Liver (tissue), 9 donors: ENCODE measurements around the gene ASB11. TPM values are rescaled to one million over a fixed set of nuclear protein-coding genes. Genes with fewer than 3 reads are reported as not detected.

Source experiments
- DNase-seq: peaks from one replicate; pipeline ENCODE4 v3.0.0-alpha.2; 2017; ENCODE audit warnings: low spot score
- H3K27ac ChIP-seq, 2 donors: one replicate each; pipeline ENCODE4 v1.7.0; 2013; ENCODE audit warnings: inconsistent platforms in 2 of 2, low read length in 2 of 2, control low read depth in 1 of 2, low read depth in 1 of 2, mild to moderate bottlenecking in 1 of 2
- H3K27me3 ChIP-seq, 4 donors: one replicate each; pipeline versions ENCODE4 v1.6.1 to v1.7.0; 2013; ENCODE audit warnings: low read length in 3 of 4, inconsistent platforms in 1 of 4, mild to moderate bottlenecking in 1 of 4, moderate library complexity in 1 of 4; ENCODE audit not compliant: control insufficient read depth in 4 of 4, insufficient read depth in 4 of 4
- H3K36me3 ChIP-seq, 4 donors: one replicate each; pipeline versions ENCODE4 v1.6.1 to v1.7.0; 2013; ENCODE audit warnings: low read length in 3 of 4, mild to moderate bottlenecking in 3 of 4, low read depth in 1 of 4, moderate library complexity in 1 of 4; ENCODE audit not compliant: control insufficient read depth in 4 of 4, insufficient read depth in 3 of 4
- H3K4me1 ChIP-seq, 4 donors: one replicate each; pipeline versions ENCODE4 v1.6.1 to v1.7.0; 2013; ENCODE audit warnings: low read length in 3 of 4, mild to moderate bottlenecking in 3 of 4, moderate library complexity in 1 of 4; ENCODE audit not compliant: control insufficient read depth in 4 of 4, insufficient read depth in 4 of 4
- H3K4me3 ChIP-seq, 3 donors: one replicate each; pipeline versions ENCODE4 v1.6.1 to v1.7.0; 2013; ENCODE audit warnings: low read length in 3 of 3, control low read depth in 1 of 3, low read depth in 1 of 3, mild to moderate bottlenecking in 1 of 3
- H3K9ac ChIP-seq, 2 donors: one replicate each; pipeline ENCODE4 v1.7.0; 2013; ENCODE audit warnings: low read length in 2 of 2, mild to moderate bottlenecking in 2 of 2, moderate library complexity in 2 of 2, control low read depth in 1 of 2, low read depth in 1 of 2
- H3K9me3 ChIP-seq, 4 donors: one replicate each; pipeline versions ENCODE4 v1.6.1 to v1.7.0; 2013; ENCODE audit warnings: low read length in 3 of 4; ENCODE audit not compliant: control insufficient read depth in 4 of 4
- EGR1 ChIP-seq, 2 donors: IDR thresholded peaks; 2 replicates each; pipeline ENCODE4 v1.6.1; 2016 to 2018; ENCODE audit warnings: antibody characterized with exemption in 2 of 2, low read depth in 2 of 2
- FOXA1 ChIP-seq: IDR thresholded peaks from 2 replicates; pipeline ENCODE4 v1.6.1; 2016; ENCODE audit warnings: antibody characterized with exemption
- FOXA2 ChIP-seq: IDR thresholded peaks from 2 replicates; pipeline ENCODE4 v1.6.1; 2016; ENCODE audit warnings: antibody characterized with exemption
- GABPA ChIP-seq, 2 donors: IDR thresholded peaks in 1 of 2; conservative IDR thresholded peaks in 1 of 2; 2 replicates each; pipeline ENCODE4 v1.6.1; 2016; ENCODE audit warnings: antibody characterized with exemption in 2 of 2, mild to moderate bottlenecking in 1 of 2, moderate library complexity in 1 of 2
- HNF4A ChIP-seq, 2 donors: conservative IDR thresholded peaks; 2 replicates each; pipeline ENCODE4 v1.6.1; 2016; ENCODE audit warnings: antibody characterized with exemption in 2 of 2, mild to moderate bottlenecking in 2 of 2
- HNF4G ChIP-seq: IDR thresholded peaks from 2 replicates; pipeline ENCODE4 v1.6.1; 2016; ENCODE audit warnings: antibody characterized with exemption
- NR2F2 ChIP-seq: IDR thresholded peaks from 2 replicates; pipeline ENCODE4 v1.6.1; 2016; ENCODE audit warnings: antibody characterized with exemption
- RAD21 ChIP-seq, 2 donors: IDR thresholded peaks; 2 replicates each; pipeline ENCODE4 v1.6.1; 2016; ENCODE audit warnings: antibody characterized with exemption in 2 of 2, mild to moderate bottlenecking in 2 of 2
- RXRA ChIP-seq, 2 donors: IDR thresholded peaks; 2 replicates each; pipeline ENCODE4 v1.6.1; 2017 to 2018; ENCODE audit warnings: antibody characterized with exemption in 2 of 2, mild to moderate bottlenecking in 1 of 2
- SP1 ChIP-seq: IDR thresholded peaks from 2 replicates; pipeline ENCODE4 v1.6.1; 2018; ENCODE audit warnings: antibody characterized with exemption, mild to moderate bottlenecking
- TAF1 ChIP-seq: conservative IDR thresholded peaks from 2 replicates; pipeline ENCODE4 v1.6.1; 2016; ENCODE audit warnings: antibody characterized with exemption, mild to moderate bottlenecking
- YY1 ChIP-seq: IDR thresholded peaks from 2 replicates; pipeline ENCODE4 v1.6.1; 2016; ENCODE audit warnings: antibody characterized with exemption, mild to moderate bottlenecking
- WGBS: extraction: QIAGEN DNeasy Blood & Tissue Kit; methylation state at CpG from one replicate; pipeline ENCODE4 v1.1.7; 2013; 5-methylcytosine and 5-hydroxymethylcytosine counted together
- polyA plus RNA-seq, 2 donors: library from polyadenylated mRNA; stranded (reverse) in 1 of 2; unstranded in 1 of 2; fragments of 200-250 nt in 1 of 2; fragments of >200 nt in 1 of 2; fragmentation: Nextera tagmentation in 1 of 2; extraction: Ambion mirVana in 1 of 2; gene quantifications; one replicate each; pipeline versions ENCODE4 v1.2.1 to v1.2.3, GENCODE V29; 2013 to 2015
- total RNA-seq, 2 donors: library from RNA; depleted of rRNA; stranded (reverse); fragments of >200 nt; gene quantifications; one replicate each; pipeline ENCODE4 v1.2.3, GENCODE V29; 2014
- TF ChIP-seq, protein P1 (sequence below): fragments of 150-350 bp; IDR thresholded peaks from 2 replicates; pipeline ENCODE4 v1.5.1; 2017; ENCODE audit warnings: improper control_type of control experiment, low read depth, low read length; ENCODE audit not compliant: missing input control
- TF ChIP-seq, protein P2 (sequence below): IDR thresholded peaks from 2 replicates; pipeline ENCODE4 v1.6.1; 2016; ENCODE audit warnings: antibody characterized with exemption
- TF ChIP-seq, protein P3 (sequence below): IDR thresholded peaks from 2 replicates; pipeline ENCODE4 v1.6.1; 2016; ENCODE audit warnings: antibody characterized with exemption, mild to moderate bottlenecking
- TF ChIP-seq, protein P4 (sequence below): IDR thresholded peaks from 2 replicates; pipeline ENCODE4 v1.6.1; 2016; ENCODE audit warnings: antibody characterized with exemption
- donor health status: healthy.
- donor health status: healthy.
- donor health status: healthy.
- donor health status: healthy.
- donor health status: healthy.

ASB11 gene
- total and polyA plus RNA-seq, 4 donors: 0.03 TPM; not detected in 3

DNA sequence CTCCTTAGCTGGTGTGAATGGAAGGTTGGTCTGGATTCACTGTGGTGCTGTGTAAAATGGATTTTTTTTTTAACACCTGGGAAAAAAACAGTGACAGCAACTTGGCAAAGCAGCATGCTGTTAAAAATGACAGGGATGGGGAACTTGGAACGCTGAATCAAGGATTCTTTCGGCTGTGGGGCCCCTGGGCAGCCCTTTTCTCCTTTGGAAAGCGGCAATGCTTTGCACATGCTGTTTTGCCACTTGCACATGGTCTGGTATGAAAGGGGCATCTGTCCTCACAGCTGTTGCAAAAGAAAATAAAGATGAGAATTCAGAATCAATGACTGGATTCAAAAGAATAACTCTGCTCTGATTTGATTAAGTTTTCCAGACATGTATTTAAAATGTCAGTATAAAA is 30.5 kb upstream of the ASB11 start (continued):
- TF ChIP-seq, protein P1, sequence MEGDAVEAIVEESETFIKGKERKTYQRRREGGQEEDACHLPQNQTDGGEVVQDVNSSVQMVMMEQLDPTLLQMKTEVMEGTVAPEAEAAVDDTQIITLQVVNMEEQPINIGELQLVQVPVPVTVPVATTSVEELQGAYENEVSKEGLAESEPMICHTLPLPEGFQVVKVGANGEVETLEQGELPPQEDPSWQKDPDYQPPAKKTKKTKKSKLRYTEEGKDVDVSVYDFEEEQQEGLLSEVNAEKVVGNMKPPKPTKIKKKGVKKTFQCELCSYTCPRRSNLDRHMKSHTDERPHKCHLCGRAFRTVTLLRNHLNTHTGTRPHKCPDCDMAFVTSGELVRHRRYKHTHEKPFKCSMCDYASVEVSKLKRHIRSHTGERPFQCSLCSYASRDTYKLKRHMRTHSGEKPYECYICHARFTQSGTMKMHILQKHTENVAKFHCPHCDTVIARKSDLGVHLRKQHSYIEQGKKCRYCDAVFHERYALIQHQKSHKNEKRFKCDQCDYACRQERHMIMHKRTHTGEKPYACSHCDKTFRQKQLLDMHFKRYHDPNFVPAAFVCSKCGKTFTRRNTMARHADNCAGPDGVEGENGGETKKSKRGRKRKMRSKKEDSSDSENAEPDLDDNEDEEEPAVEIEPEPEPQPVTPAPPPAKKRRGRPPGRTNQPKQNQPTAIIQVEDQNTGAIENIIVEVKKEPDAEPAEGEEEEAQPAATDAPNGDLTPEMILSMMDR: no peak

DNA sequence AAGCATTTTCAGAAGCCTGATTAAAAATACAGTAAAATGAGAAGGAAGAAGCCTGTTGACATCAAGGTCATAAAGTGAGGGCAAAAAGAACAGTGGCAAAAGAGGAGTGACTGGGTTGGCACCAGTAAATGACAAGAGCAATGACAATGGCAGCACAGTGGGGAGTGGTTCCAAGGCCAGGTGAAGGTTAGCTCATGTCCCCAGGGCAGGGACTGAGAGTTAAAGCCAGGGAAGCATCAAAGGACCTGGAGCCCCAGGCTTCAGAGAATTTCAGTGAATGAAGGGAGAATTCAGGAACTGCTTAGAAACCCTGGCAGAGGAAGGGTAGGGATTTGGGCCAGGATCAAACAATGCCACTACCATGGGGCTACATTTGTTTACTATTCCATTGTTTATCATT is 28.7 kb upstream of the ASB11 start:
- no peaks in the 10 kb centered on the region for H3K36me3 ChIP-seq
- H3K27ac ChIP-seq: no peak overlapping the region
- H3K4me1 ChIP-seq: no peaks in the 10 kb centered on the region
- no peak overlapping the region for H3K9ac ChIP-seq
- H3K4me3 ChIP-seq: no peak overlapping the region
- H3K27me3 ChIP-seq: no peaks in the 10 kb centered on the region
- DNase-seq: no peak
- TF ChIP-seq TAF1 (no peak), EGR1 (IDR thresholded peaks at IDR 0.05; ENCODE audit: low read depth in 2 of 2) (no peak), RXRA (IDR thresholded peaks at IDR 0.05) (no peak), HNF4A (conservative IDR thresholded peaks at IDR 0.05) (no peak), YY1 (no peak), RAD21 (IDR thresholded peaks at IDR 0.05) (no peak), NR2F2 (no peak), SP1 (no peak)
- TF ChIP-seq, protein P2, sequence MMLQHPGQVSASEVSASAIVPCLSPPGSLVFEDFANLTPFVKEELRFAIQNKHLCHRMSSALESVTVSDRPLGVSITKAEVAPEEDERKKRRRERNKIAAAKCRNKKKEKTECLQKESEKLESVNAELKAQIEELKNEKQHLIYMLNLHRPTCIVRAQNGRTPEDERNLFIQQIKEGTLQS: no peak
- TF ChIP-seq, protein P3, sequence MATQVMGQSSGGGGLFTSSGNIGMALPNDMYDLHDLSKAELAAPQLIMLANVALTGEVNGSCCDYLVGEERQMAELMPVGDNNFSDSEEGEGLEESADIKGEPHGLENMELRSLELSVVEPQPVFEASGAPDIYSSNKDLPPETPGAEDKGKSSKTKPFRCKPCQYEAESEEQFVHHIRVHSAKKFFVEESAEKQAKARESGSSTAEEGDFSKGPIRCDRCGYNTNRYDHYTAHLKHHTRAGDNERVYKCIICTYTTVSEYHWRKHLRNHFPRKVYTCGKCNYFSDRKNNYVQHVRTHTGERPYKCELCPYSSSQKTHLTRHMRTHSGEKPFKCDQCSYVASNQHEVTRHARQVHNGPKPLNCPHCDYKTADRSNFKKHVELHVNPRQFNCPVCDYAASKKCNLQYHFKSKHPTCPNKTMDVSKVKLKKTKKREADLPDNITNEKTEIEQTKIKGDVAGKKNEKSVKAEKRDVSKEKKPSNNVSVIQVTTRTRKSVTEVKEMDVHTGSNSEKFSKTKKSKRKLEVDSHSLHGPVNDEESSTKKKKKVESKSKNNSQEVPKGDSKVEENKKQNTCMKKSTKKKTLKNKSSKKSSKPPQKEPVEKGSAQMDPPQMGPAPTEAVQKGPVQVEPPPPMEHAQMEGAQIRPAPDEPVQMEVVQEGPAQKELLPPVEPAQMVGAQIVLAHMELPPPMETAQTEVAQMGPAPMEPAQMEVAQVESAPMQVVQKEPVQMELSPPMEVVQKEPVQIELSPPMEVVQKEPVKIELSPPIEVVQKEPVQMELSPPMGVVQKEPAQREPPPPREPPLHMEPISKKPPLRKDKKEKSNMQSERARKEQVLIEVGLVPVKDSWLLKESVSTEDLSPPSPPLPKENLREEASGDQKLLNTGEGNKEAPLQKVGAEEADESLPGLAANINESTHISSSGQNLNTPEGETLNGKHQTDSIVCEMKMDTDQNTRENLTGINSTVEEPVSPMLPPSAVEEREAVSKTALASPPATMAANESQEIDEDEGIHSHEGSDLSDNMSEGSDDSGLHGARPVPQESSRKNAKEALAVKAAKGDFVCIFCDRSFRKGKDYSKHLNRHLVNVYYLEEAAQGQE: no peak
- TF ChIP-seq, protein P4, sequence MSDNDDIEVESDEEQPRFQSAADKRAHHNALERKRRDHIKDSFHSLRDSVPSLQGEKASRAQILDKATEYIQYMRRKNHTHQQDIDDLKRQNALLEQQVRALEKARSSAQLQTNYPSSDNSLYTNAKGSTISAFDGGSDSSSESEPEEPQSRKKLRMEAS: no peak
- no peaks in the 10 kb centered on the region for H3K9me3 ChIP-seq

DNA sequence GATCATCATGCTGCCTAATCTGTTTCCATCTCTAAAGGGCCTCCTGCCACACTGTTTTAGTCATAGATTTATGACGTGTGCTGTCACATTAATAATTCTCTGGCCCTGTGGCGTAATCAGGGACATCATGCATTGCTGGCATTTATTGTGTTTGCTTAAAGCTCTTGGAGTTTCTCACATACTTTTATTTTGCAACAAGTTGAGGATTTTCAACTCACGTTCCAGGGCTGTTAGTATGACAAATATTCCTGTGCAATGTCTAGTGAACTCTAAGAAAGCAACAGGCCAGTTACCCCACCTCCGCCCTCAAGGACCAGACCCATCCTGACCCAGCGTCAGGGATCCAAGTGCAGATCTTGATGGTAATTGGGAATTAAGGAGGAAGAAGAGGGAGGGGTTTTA is 27.6 kb upstream of the ASB11 start:
- Histone ChIP-seq H3K27me3 (no peaks in the 10 kb centered on the region), H3K4me1 (no peaks in the 10 kb centered on the region), H3K9me3 (no peaks in the 10 kb centered on the region), H3K9ac (no peak overlapping the region), H3K36me3 (no peaks in the 10 kb centered on the region), H3K4me3 (no peak overlapping the region), H3K27ac (no peak overlapping the region)
- WGBS: 36% methylated on average over 5 of the region's 5 CpGs
- DNase-seq: no peak
- TF ChIP-seq, protein P3: no peak
- no peak for TF ChIP-seq NR2F2
- TF ChIP-seq, protein P1: no peak
- TF ChIP-seq GABPA (IDR thresholded peaks at IDR 0.05 in 1 of 2, conservative IDR thresholded peaks at IDR 0.05 in 1 of 2): no peak
- no peak for TF ChIP-seq RAD21 (IDR thresholded peaks at IDR 0.05)
- no peak for TF ChIP-seq FOXA2
- TF ChIP-seq HNF4G: no peak
- TF ChIP-seq HNF4A (conservative IDR thresholded peaks at IDR 0.05): no peak
- no peak for TF ChIP-seq EGR1 (IDR thresholded peaks at IDR 0.05; ENCODE audit: low read depth in 2 of 2)
- no peak for TF ChIP-seq YY1
- no peak for TF ChIP-seq TAF1
- no peak for TF ChIP-seq FOXA1
- TF ChIP-seq, protein P2: no peak
- TF ChIP-seq RXRA (IDR thresholded peaks at IDR 0.05): peak; percentile 12 to 28
- TF ChIP-seq, protein P4: no peak
- TF ChIP-seq SP1: peak; percentile 8
